SKM-1 (cell line): Measurements from ENCODE around the gene PHF10.
"Not testable (repeated sequence)": the region's sequence is repeated elsewhere in the genome, so short reads cannot be mapped to it uniquely, and the experiment has no call there.

ENCODE experiments used
- DNase-seq: peaks from one replicate; lab custom pipeline; 2025; ENCODE audit not compliant: unreplicated experiment; lab: John Stamatoyannopoulos, UW

The PHF10 gene

GRCh38 chr6:169724494-169725124, at the start of gene PHF10:
Gene PHF10 (minus strand): TSS chr6:169724500. CDS start chr6:169723931, 569 bp downstream.
- no peak for DNase-seq

- no peak for DNase-seq
Measured at GRCh38 chr6:169766921-169767736, 42.8 kb upstream of the PHF10 start.

DNA sequence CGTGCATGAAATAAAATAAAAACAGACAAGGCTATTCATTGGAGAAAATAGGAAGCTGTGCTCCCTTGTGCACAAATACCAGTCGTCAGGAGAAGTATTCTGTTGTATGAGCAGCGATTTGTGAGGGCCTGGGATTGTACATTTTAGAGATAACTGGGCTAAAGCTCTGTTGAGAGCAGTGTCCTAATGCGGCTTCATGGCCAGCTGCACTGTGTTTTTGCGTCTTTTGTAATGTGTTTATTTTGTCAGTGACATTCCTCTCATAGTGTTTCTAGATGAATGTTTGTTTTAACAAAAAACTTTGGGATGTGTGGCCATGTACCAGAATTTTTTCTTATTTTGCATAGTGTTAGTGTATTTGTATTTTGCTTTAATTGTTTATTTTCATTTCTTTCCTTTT, 41.9 kb upstream of the PHF10 start:
- no peak for DNase-seq

GRCh38 chr6:169765789-169766188, 41.5 kb upstream of the PHF10 start:
- not testable (repeated sequence) for DNase-seq

DNA sequence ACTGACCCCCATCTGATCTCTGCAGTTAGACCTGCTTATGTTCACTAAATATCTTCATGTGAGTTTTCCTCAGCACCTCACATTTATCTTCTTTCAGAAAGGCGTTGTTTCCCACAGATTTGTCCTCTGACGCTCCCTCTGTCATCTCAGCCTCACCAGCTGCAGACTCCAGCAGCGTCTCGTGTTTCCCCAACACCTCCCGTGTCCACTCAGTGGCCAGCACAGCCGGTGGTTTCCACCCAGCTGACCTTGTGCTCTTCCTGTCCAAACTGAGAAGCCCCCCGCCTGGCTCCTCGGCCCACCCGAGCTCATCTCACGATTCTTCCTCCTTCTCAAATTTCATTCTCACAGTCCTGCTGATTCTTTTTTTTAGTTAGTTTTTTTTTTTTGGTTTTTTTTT, 39.6 kb upstream of the PHF10 start:
- DNase-seq, result no peak

DNA sequence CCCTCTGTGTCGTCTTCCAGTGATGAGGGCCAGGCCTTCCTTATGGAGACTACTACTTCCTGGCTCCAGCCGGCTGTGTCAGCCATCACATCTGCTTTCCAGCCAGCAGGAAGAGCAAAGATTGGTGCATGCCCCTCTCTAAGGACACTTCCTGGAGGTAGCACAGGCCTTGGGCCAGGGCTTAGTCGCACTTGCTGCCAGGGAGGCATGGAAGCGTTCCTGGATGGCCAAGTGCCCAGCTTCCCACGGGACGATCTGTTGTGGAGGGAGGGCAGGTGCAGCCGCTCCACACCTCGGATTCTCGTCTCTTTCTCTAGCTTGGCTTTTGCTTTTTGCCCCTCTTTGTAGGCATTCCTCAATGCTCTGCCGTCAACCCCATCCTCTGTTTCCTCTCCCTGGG, 39.0 kb upstream of the PHF10 start:
- no peak for DNase-seq

DNA sequence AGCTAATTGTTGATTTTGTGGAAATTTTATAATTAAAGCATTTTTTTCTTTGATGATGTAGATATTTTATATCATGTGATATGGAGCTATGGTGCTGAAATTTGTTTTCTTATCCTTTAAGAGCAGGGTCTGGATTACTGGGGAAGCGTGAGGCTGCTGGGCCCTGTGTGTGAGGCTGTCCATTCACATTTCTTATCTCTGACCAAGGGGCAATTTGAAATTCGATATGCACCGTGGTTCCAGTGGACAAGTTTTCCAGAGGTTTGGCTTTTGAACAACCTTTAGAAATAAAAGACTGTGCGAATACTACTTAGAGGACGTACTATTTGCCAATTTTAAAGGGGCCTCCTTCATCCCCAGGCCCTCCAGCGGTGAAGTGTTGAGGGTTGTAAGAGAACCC, 30.9 kb upstream of the PHF10 start:
- no peak for DNase-seq

DNA sequence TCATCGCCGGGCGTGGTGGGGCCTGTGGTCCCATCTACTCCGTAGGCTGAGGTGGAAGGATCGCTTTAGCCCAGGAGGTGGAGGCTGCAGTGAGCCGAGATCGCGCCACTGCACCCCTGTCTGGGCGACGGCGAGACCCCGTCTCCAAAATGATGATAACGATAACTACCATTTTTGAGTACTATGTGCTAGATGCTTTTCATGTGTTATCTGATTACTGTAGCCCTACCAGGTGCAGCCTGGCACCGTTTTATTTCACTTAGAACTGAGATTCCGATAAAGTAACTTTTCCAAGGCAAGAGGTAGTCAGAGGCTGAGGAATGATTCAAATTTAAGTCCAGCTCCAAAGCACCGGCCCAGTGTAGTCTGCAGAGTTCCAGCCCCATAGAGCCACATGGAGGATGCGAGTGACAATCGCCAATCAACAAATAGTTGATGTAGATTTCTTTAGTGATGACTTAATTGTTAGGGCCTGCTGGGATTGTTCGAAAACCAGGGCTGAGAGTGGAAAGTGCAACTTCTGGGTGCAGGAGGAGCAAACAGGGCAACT, 27.8 kb upstream of the PHF10 start:
- DNase-seq, result no peak

GRCh38 chr6:169751242-169752073, 27.2 kb upstream of the PHF10 start, which contains the start of the genes DYNLT2 and ERMARD:
Gene DYNLT2 (minus strand): TSS chr6:169751572. CDS start chr6:169751458, 114 bp downstream.
Gene ERMARD (plus strand): TSS chr6:169751622. CDS start chr6:169751658, 36 bp downstream.
- DNase-seq, result peak; percentile 75

DNA sequence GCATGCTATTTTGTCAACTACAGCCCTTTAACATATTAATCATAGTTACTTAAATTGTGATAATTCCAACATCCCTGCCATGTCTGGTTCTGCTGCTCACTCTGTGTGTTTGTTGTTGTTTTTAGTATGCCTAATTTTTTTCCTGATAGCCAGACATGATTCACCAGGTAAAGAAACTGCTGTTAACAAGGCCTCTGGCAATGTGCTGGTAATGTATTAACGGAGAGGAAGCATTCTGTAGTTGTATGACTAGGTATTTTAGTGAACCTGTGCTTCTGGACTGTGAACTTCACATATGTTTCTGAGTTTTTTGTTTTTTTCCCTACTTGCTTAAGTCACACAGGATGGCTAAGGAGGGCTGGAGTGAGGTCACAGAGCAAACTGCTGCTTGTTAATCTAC, 22.3 kb upstream of the PHF10 start:
- DNase-seq, result no peak

GRCh38 chr6:169745405-169745804, 21.1 kb upstream of the PHF10 start:
- DNase-seq, result no peak

DNA sequence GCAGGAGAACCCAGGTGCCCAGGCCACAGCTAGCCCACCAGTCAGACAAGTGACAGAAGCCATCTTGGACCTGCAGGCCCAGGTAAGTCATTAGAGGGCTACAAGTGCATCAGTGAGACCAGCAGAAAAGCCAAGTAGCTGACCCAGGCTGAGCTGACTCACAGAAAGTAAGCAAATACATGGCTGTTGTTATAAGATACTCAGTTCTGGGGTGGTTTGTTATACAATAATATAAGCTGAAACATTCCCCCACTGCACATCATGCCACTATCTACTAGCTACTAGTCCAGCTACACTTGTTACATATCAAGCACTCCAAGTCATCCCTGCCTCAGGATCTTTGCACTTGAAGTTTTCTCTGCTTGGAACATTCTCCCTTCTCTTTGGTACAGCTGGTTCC, 17.0 kb upstream of the PHF10 start:
- no peak for DNase-seq

- no peak for DNase-seq
Measured at GRCh38 chr6:169738976-169739529, 14.8 kb upstream of the PHF10 start.

DNA sequence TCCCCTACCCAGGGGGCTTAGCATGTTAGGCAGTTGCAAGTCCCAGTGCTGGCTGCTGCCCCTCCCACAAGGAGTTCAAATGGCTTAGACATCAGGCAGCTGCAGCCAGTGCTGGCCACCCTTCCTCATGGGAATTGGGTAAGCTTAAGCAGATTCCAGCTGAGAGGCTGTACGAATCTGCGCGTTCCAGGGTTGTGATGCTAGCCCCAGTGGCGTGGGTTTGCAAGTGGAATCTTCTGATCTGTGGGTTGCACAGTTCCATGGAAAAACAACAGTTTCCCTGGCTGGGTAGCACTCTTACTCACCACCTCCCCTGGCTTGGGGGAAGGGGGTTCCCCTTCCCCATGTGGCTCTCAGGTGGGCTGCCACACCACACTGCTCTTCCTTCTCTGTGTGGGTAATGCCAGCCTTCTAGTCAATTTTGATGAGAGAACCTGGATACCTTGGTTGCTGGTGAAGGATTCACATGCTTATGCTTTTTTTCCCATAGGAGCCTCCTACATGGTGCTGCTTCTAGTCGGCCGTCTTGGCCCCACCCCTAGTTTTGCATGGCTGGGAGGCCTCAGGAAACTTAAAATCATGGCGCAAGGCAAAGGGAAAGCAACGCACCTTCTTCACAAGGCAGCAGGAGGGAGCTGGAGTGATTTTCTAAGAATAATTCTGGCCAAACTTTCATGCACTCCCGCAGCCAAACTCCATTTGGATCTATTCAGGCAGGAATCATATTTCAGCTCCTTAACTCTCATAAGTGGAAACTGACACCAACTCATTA, 14.1 kb upstream of the PHF10 start:
- DNase-seq, result no peak

GRCh38 chr6:169729961-169730360, 5.7 kb upstream of the PHF10 start:
- no peak for DNase-seq

DNA sequence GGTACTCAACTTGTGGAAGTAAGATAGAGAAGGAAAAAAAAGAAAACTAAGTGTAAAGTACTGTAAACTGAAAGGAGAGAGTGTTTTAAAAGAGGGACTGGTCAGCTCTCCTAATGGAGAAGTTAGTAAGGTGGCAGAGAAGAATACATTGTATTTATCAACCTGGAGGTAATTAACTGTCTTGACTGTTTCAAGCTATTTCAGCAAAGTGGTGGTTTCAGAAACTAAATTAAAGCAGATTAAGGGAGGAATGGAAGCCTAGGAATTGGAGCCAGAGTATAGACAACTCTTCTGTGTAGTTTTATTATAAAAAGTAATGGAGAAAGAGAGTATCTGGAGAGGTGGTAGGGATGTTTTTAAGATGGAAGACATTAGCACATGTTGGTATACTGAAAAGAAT, 2.7 kb upstream of the PHF10 start:
- no peak for DNase-seq

DNA sequence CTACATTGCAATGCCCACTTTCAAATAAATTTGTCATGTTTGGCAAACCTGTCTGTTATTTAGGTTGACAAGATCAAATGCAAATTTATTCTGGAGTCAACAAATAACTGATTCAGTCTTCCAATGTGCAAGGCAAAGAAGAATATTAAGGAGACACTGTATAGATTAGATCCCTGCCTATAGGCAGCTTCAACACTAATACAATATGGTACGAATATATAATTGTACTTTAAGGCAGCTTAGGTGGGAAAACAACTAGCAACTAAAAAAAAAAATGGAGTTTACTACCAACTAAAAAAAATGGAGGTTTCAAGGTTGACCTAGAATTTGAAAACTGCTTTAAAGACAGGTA, 1.7 kb upstream of the PHF10 start:
- no peak for DNase-seq

- peak; percentile 15 for DNase-seq
Measured at GRCh38 chr6:169725125-169726048, 1.1 kb upstream of the PHF10 start.

DNA sequence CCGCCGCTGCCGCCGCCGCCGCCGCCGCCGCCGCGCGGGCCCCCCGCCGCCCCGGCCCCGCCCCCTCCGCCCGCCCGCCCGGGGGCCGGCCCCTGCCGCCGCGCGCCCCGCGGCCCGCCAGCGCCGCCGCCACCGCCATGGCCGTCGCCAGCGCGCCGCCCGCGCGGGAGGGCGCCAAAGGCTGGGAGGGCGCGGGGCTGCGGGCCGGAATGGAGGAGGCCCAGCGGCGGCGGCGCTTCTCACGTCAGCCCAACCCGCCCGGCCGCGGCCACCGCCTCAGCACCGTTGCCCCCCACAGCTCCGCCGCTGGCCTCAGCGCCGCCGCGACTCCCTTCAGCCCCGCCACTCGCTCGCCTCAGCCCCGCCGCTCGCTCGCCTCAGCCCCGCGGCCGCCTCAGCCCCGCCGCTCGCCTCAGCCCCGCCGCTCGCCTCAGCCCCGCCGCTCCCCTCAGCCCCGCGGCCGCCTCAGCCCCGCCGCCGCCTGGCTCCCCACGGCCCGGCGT, 258 bp downstream of the PHF10 start:
- DNase-seq, result no peak
